HCT116 (cell line): ENCODE results near the gene GRID2.
A peak's percentile ranks its signal among the peaks of the same experiment; 100 is the strongest.

Experiments used
- CEBPB ChIP-seq: IDR thresholded peaks from 2 replicates; pipeline ENCODE4 v1.6.1; 2012; ENCODE audit warnings: low read depth
- CTCF ChIP-seq, 3 experiments: fragments of 200-600 bp in 1 of 3; sonication (generic) in 1 of 3; IDR thresholded peaks in 2 of 3; conservative IDR thresholded peaks in 1 of 3; 2 replicates each; pipeline ENCODE4 v1.5.1; 2012 to 2017; ENCODE audit warnings: low read depth in 2 of 3, low read length in 2 of 3, antibody characterized with exemption in 1 of 3, borderline replicate concordance in 1 of 3, control low read depth in 1 of 3, mild to moderate bottlenecking in 1 of 3, mixed read lengths in 1 of 3, mixed run types in 1 of 3, moderate library complexity in 1 of 3; ENCODE audit not compliant: insufficient read depth in 1 of 3
- EZH2 ChIP-seq: fragments of 200-600 bp; sonication (generic); IDR thresholded peaks from 2 replicates; pipeline ENCODE4 v1.6.1; 2017; ENCODE audit warnings: antibody characterized with exemption, mixed run types
- EZH2phosphoT487 ChIP-seq: fragments of 200-600 bp; IDR thresholded peaks from 2 replicates; pipeline ENCODE4 v1.6.1; 2018; ENCODE audit warnings: antibody characterized with exemption, borderline replicate concordance
- FOSL1 ChIP-seq: IDR thresholded peaks from 2 replicates; pipeline ENCODE4 v1.6.1; 2012; ENCODE audit warnings: low read depth
- POLR2A ChIP-seq: IDR thresholded peaks from 2 replicates; pipeline ENCODE4 v1.7.0; 2011; ENCODE audit warnings: borderline replicate concordance; ENCODE audit not compliant: insufficient read depth, insufficient read length; ENCODE audit errors: extremely low read depth
- POLR2AphosphoS5 ChIP-seq: IDR thresholded peaks from 2 replicates; pipeline ENCODE4 v1.6.1; 2011; ENCODE audit warnings: mild to moderate bottlenecking, low read depth, low read length, moderate library complexity
- REST ChIP-seq: IDR thresholded peaks from 2 replicates; pipeline ENCODE4 v1.6.1; 2012; ENCODE audit warnings: low read depth
- SIN3A ChIP-seq: IDR thresholded peaks from 2 replicates; pipeline ENCODE4 v1.6.1; 2012; ENCODE audit warnings: low read depth
- YY1 ChIP-seq: IDR thresholded peaks from 2 replicates; pipeline ENCODE4 v1.6.1; 2011; ENCODE audit warnings: low read length, low read depth, moderate library complexity, mild to moderate bottlenecking; ENCODE audit not compliant: insufficient replicate concordance; ENCODE audit errors: extremely low read depth
- ZFX ChIP-seq: fragments of 450-650 bp; IDR thresholded peaks from 2 replicates; pipeline ENCODE4 v1.6.1; 2017

- no peak for TF ChIP-seq CTCF (IDR thresholded peaks at IDR 0.05 in 2 of 3, conservative IDR thresholded peaks at IDR 0.05 in 1 of 3; ENCODE audit: borderline replicate concordance in 1 of 3, insufficient read depth in 1 of 3, low read depth in 2 of 3, low read length in 2 of 3)
- no peak for TF ChIP-seq REST
- TF ChIP-seq CEBPB, result no peak
- no peak for TF ChIP-seq POLR2A
- TF ChIP-seq FOSL1, result peak; percentile 47
- no peak for TF ChIP-seq YY1
- TF ChIP-seq EZH2phosphoT487, result no peak
- TF ChIP-seq EZH2, result no peak
- TF ChIP-seq ZFX, result no peak
- no peak for TF ChIP-seq SIN3A
- TF ChIP-seq POLR2AphosphoS5, result no peak
Measured at GRCh38 chr4:93480452-93480851, 1176.7 kb downstream of the GRID2 start.
